ENCODE data around the gene EPB41L2. TPM values are rescaled to one million over a fixed set of nuclear protein-coding genes. Genes with fewer than 3 reads are reported as not detected.

The EPB41L2 gene
- total and polyA plus RNA-seq, 2 donors (not counting 1 experiment from before 2014, with no cell fraction given) = 113 to 264 TPM

GRCh38 chr6:130937942-130938604, 125.0 kb downstream of the EPB41L2 start:
- Histone ChIP-seq H4K20me1 (ENCODE audit: control insufficient read depth, extremely low read depth, insufficient read depth, low read length) (no peaks in the 10 kb centered on the region), H2AFZ (ENCODE audit: low read length) (no peak overlapping the region), H3K4me3 (replicated peaks in 1 of 4; ENCODE audit: control extremely low read depth in 1 of 4, insufficient read depth in 1 of 4, low read depth in 3 of 4, low read length in 4 of 4) (no peak overlapping the region), H3K9me3 (ENCODE audit: control insufficient read depth, insufficient read depth, low read depth, low read length) (no peaks in the 10 kb centered on the region), H3K36me3 (ENCODE audit: control insufficient read depth, insufficient read depth, low read length) (no peaks in the 10 kb centered on the region), H3K4me2 (ENCODE audit: extremely low read depth, insufficient read depth, low read length) (peak overlapping the region; percentile 32), H3K79me2 (ENCODE audit: control insufficient read depth, insufficient read depth, low read length) (peaks cover 13% of the 10 kb centered on the region), H3K4me1 (ENCODE audit: control insufficient read depth, extremely low read depth, insufficient read depth, low read length) (peaks cover 15% of the 10 kb centered on the region), H3K27me3 (ENCODE audit: control insufficient read depth, insufficient read depth, low read length) (no peaks in the 10 kb centered on the region), H3K9ac (ENCODE audit: insufficient read depth, low read length) (no peak overlapping the region), H3K27ac (ENCODE audit: insufficient read depth, low read length) (no peak overlapping the region)
- DNase-seq (ENCODE audit: low read depth in 2 of 2) = peak in 1 of 2 donors; percentile 85
- TF ChIP-seq, protein P1, sequence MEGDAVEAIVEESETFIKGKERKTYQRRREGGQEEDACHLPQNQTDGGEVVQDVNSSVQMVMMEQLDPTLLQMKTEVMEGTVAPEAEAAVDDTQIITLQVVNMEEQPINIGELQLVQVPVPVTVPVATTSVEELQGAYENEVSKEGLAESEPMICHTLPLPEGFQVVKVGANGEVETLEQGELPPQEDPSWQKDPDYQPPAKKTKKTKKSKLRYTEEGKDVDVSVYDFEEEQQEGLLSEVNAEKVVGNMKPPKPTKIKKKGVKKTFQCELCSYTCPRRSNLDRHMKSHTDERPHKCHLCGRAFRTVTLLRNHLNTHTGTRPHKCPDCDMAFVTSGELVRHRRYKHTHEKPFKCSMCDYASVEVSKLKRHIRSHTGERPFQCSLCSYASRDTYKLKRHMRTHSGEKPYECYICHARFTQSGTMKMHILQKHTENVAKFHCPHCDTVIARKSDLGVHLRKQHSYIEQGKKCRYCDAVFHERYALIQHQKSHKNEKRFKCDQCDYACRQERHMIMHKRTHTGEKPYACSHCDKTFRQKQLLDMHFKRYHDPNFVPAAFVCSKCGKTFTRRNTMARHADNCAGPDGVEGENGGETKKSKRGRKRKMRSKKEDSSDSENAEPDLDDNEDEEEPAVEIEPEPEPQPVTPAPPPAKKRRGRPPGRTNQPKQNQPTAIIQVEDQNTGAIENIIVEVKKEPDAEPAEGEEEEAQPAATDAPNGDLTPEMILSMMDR (conservative IDR thresholded peaks at IDR 0.05 in 1 of 2, IDR thresholded peaks at IDR 0.05 in 1 of 2; ENCODE audit: low read depth in 1 of 2, low read length in 2 of 2) = no peak

GRCh38 chr6:130936933-130937332, 126.1 kb downstream of the EPB41L2 start:
- Histone ChIP-seq H2AFZ (ENCODE audit: low read length) (no peak overlapping the region), H3K9ac (ENCODE audit: insufficient read depth, low read length) (no peak overlapping the region), H4K20me1 (ENCODE audit: control insufficient read depth, extremely low read depth, insufficient read depth, low read length) (no peaks in the 10 kb centered on the region), H3K4me2 (ENCODE audit: extremely low read depth, insufficient read depth, low read length) (no peak overlapping the region), H3K27ac (ENCODE audit: insufficient read depth, low read length) (no peak overlapping the region), H3K79me2 (ENCODE audit: control insufficient read depth, insufficient read depth, low read length) (peaks cover 15% of the 10 kb centered on the region), H3K27me3 (ENCODE audit: control insufficient read depth, insufficient read depth, low read length) (no peaks in the 10 kb centered on the region), H3K4me3 (replicated peaks in 1 of 4; ENCODE audit: control extremely low read depth in 1 of 4, insufficient read depth in 1 of 4, low read depth in 3 of 4, low read length in 4 of 4) (no peak overlapping the region), H3K4me1 (ENCODE audit: control insufficient read depth, extremely low read depth, insufficient read depth, low read length) (peaks cover 15% of the 10 kb centered on the region), H3K36me3 (ENCODE audit: control insufficient read depth, insufficient read depth, low read length) (no peaks in the 10 kb centered on the region), H3K9me3 (ENCODE audit: control insufficient read depth, insufficient read depth, low read depth, low read length) (no peaks in the 10 kb centered on the region)
- TF ChIP-seq, protein P1 (conservative IDR thresholded peaks at IDR 0.05 in 1 of 2, IDR thresholded peaks at IDR 0.05 in 1 of 2; ENCODE audit: low read depth in 1 of 2, low read length in 2 of 2) = no peak
- TF ChIP-seq EZH2 (IDR thresholded peaks at IDR 0.05; ENCODE audit: low read length, missing control alignments) = no peak
- no peak for DNase-seq (ENCODE audit: low read depth in 2 of 2)

DNA sequence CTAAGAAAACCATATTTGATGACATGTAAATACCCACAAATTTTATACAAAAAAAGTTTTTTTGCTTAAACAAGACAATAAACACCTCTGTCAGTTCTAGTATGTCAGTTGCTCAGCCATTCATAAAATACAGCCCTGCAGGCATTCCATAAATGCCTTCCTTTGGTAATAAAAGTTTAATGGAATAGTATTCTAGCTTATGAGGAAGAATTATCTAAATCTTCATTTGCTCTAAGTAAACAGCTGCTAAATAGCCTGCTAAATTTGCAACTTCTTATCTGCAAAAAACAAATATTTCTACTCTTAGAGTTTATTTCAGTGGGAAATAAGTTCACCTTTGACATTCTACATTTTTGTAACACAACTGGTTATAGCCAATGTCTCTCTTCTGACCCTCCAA, 127.1 kb downstream of the EPB41L2 start:
- no peaks in the 10 kb centered on the region for H3K36me3 ChIP-seq (ENCODE audit: control insufficient read depth, insufficient read depth, low read length)
- TF ChIP-seq, protein P1 (conservative IDR thresholded peaks at IDR 0.05 in 1 of 2, IDR thresholded peaks at IDR 0.05 in 1 of 2; ENCODE audit: low read depth in 1 of 2, low read length in 2 of 2) = no peak
- no peak for TF ChIP-seq EZH2 (IDR thresholded peaks at IDR 0.05; ENCODE audit: low read length, missing control alignments)
- H3K9ac ChIP-seq (ENCODE audit: insufficient read depth, low read length) = no peak overlapping the region
- peaks cover 18% of the 10 kb centered on the region for H3K79me2 ChIP-seq (ENCODE audit: control insufficient read depth, insufficient read depth, low read length)
- H3K4me1 ChIP-seq (ENCODE audit: control insufficient read depth, extremely low read depth, insufficient read depth, low read length) = peaks cover 15% of the 10 kb centered on the region
- H3K9me3 ChIP-seq (ENCODE audit: control insufficient read depth, insufficient read depth, low read depth, low read length) = no peaks in the 10 kb centered on the region
- peak in 1 of 2 donors; percentile 17 for DNase-seq (ENCODE audit: low read depth in 2 of 2)
- H3K27me3 ChIP-seq (ENCODE audit: control insufficient read depth, insufficient read depth, low read length) = no peaks in the 10 kb centered on the region
- H3K4me3 ChIP-seq (replicated peaks in 1 of 4; ENCODE audit: control extremely low read depth in 1 of 4, insufficient read depth in 1 of 4, low read depth in 3 of 4, low read length in 4 of 4) = no peak overlapping the region
- no peak overlapping the region for H3K4me2 ChIP-seq (ENCODE audit: extremely low read depth, insufficient read depth, low read length)
- no peaks in the 10 kb centered on the region for H4K20me1 ChIP-seq (ENCODE audit: control insufficient read depth, extremely low read depth, insufficient read depth, low read length)
- no peak overlapping the region for H2AFZ ChIP-seq (ENCODE audit: low read length)
- no peak overlapping the region for H3K27ac ChIP-seq (ENCODE audit: insufficient read depth, low read length)
